DND-41 (cell line): Measurements from ENCODE around the gene PINLYP.

Experiments used
- ATAC-seq: fragments of 200-7000 bp; cut with Tn5 transposase; 3 replicates; pipeline ENCODE4 v1.9.1; 2021; ENCODE audit warnings: low read depth; ENCODE audit not compliant: insufficient read depth
- DNase-seq: peaks from one replicate; pipeline ENCODE4 v3.0.0-alpha.2; 2020
- H2AFZ ChIP-seq: 2 replicates; pipeline ENCODE4 v1.6.0; 2012; ENCODE audit warnings: low read depth, low read length
- H3K27ac ChIP-seq: 2 replicates; pipeline ENCODE4 v1.5.1; 2012; ENCODE audit warnings: low read length, inconsistent platforms
- H3K27me3 ChIP-seq: fragments of 200-600 bp; sonication (generic); 2 replicates; pipeline ENCODE4 v1.6.0; 2012; ENCODE audit warnings: low read length, mild to moderate bottlenecking, inconsistent platforms; ENCODE audit not compliant: insufficient read depth, poor library complexity
- H3K36me3 ChIP-seq: 2 replicates; pipeline ENCODE4 v1.5.1; 2012; ENCODE audit warnings: low read length, inconsistent platforms; ENCODE audit not compliant: insufficient read depth
- H3K4me1 ChIP-seq: 2 replicates; pipeline ENCODE4 v1.5.1; 2012; ENCODE audit warnings: mild to moderate bottlenecking, low read length; ENCODE audit not compliant: insufficient read depth
- H3K4me2 ChIP-seq: 2 replicates; pipeline ENCODE4 v1.6.0; 2012; ENCODE audit warnings: mild to moderate bottlenecking, moderate library complexity, low read length, inconsistent platforms; ENCODE audit not compliant: insufficient read depth
- H3K4me3 ChIP-seq, 2 experiments: fragments of 200-600 bp in 1 of 2; shearing (Covaris generic) in 1 of 2; 2 replicates each; pipeline ENCODE4 v1.5.1; 2012 to 2016; ENCODE audit warnings: inconsistent platforms in 2 of 2, low read length in 2 of 2, mild to moderate bottlenecking in 2 of 2, low read depth in 1 of 2, moderate library complexity in 1 of 2
- H3K79me2 ChIP-seq: 2 replicates; pipeline ENCODE4 v1.6.0; 2012; ENCODE audit warnings: low read length, inconsistent platforms; ENCODE audit not compliant: insufficient read depth
- H3K9ac ChIP-seq: 2 replicates; pipeline ENCODE4 v1.6.0; 2012; ENCODE audit warnings: low read depth, mild to moderate bottlenecking, inconsistent platforms, low read length, moderate library complexity
- H3K9me3 ChIP-seq: 2 replicates; pipeline ENCODE4 v1.5.1; 2012; ENCODE audit warnings: low read length, moderate library complexity, mild to moderate bottlenecking, inconsistent platforms; ENCODE audit not compliant: insufficient read depth, severe bottlenecking
- H4K20me1 ChIP-seq: 2 replicates; pipeline ENCODE4 v1.6.0; 2012; ENCODE audit warnings: low read length; ENCODE audit not compliant: insufficient read depth
- EZH2 ChIP-seq: IDR thresholded peaks from 3 replicates; pipeline ENCODE4 v1.6.1; 2012; ENCODE audit warnings: borderline replicate concordance, low read depth, mild to moderate bottlenecking, moderate library complexity, low read length, inconsistent platforms; ENCODE audit not compliant: severe bottlenecking
- TF ChIP-seq, protein P1 (sequence below): IDR thresholded peaks from 2 replicates; pipeline ENCODE4 v1.5.1; 2012; ENCODE audit warnings: borderline replicate concordance, low read length, moderate library complexity, mild to moderate bottlenecking; ENCODE audit not compliant: poor library complexity, severe bottlenecking; ENCODE audit errors: extremely low read depth

The PINLYP gene

DNA sequence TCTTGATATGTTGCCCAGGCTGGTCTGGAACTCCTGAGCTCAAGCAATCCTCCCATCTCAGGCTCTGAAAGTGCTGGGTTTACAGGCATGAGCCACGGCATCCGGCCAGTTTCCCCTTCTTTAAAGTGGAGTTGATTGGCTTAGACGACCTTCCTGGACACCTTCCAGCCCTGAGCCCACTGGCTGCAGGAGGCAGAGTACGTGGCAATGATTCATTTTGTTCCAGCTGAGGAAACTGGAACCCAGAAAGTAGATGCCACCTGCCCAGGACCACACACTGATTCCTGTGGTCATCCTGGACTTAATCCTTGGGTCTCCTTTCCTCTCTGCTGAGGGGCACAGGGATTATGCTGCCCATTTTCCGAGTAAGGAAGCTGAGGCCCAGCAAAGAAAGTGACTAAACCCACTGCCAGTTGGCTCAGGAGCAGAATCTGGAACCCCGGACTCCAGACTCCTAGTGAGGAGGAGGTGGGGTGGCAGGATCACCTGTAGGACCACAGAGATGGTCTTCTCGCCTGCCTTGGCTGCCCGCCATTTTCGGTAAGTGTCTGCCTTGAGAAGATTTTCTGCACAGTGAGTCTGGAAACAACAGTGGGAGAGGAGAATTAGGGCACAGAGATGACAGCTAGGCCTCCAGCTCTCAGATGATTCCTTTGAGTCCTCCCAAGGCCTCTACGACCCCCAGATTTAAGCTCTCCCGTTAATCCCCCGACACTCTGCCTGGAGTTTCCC is 1.0 kb upstream of the PINLYP start:
- H3K9me3 ChIP-seq = no peaks in the 10 kb centered on the region
- no peak for TF ChIP-seq EZH2
- TF ChIP-seq, protein P1, sequence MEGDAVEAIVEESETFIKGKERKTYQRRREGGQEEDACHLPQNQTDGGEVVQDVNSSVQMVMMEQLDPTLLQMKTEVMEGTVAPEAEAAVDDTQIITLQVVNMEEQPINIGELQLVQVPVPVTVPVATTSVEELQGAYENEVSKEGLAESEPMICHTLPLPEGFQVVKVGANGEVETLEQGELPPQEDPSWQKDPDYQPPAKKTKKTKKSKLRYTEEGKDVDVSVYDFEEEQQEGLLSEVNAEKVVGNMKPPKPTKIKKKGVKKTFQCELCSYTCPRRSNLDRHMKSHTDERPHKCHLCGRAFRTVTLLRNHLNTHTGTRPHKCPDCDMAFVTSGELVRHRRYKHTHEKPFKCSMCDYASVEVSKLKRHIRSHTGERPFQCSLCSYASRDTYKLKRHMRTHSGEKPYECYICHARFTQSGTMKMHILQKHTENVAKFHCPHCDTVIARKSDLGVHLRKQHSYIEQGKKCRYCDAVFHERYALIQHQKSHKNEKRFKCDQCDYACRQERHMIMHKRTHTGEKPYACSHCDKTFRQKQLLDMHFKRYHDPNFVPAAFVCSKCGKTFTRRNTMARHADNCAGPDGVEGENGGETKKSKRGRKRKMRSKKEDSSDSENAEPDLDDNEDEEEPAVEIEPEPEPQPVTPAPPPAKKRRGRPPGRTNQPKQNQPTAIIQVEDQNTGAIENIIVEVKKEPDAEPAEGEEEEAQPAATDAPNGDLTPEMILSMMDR = no peak

DNA sequence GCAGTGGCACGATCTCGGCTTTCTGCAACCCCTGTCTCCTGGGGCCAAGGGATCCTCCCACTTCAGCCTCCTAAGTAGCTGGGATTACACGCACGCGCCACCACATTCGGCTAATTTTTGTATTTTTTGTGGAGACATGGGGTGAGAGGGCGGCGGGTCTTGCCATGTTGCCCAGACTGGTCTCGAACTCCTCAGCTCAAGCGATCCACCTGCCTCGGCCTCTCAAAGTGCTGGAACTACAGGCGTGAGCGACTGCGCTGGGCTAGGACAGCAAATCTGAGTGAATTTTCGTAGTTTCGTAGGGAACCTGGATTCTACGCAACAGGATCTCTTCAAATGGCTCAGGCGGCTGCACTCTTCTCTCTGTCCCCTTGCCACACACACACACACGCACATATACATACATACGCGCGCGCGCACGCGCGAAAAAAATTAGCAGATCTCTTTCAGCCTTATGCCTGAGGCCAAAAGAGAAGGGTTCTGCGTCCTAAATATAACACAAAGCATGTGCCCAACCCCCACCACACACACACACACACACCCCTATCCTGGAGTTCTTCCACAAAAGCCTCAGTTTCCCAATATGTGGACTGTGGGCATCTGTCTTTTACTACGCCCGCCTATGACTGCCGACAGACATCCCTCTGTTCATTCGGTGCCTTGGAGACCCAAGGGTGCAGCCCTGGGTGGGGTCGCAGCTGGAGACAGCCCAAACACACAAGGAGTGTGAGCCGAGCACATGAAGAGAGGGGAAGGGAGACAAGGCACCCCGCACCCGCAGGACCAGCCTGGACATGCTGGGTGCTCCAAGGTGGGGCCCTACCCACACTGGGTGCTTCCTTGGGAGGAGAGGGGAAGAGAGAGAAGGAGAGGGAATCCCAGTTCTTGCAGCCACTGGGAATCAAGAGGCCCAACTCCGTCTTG is 616 bp downstream of the PINLYP start:
- H3K9me3 ChIP-seq = no peaks in the 10 kb centered on the region
- peak overlapping the region in 1 of 2 experiments; percentile 50; a peak in 2 of 4 replicates for H3K4me3 ChIP-seq
- ATAC-seq = 0 out of 3 replicates have a peak, but pooled peaks have one; percentile 6
- peak overlapping the region; percentile 55 for H2AFZ ChIP-seq
- H3K27ac ChIP-seq = peak overlapping the region; percentile 63
- no peaks in the 10 kb centered on the region for H4K20me1 ChIP-seq
- peak overlapping the region; percentile 45 for H3K9ac ChIP-seq
- H3K27me3 ChIP-seq = no peaks in the 10 kb centered on the region
- H3K4me1 ChIP-seq = peaks cover 45% of the 10 kb centered on the region
- H3K4me2 ChIP-seq = peak overlapping the region; percentile 90
- H3K79me2 ChIP-seq = peaks cover 40% of the 10 kb centered on the region
- TF ChIP-seq, protein P1 = no peak
- no peak for TF ChIP-seq EZH2
- DNase-seq = no peak
- peaks cover 8% of the 10 kb centered on the region for H3K36me3 ChIP-seq

More for the DNA sequence above, 1.0 kb upstream of the PINLYP start:
- Histone ChIP-seq H3K36me3 (peaks cover 8% of the 10 kb centered on the region), H3K27me3 (no peaks in the 10 kb centered on the region), H3K4me1 (peaks cover 31% of the 10 kb centered on the region), H3K4me2 (peak overlapping the region; percentile 90), H2AFZ (peak overlapping the region; percentile 81), H3K4me3 (peak overlapping the region; percentile 67 to 80; a peak in 3 of 4 replicates), H3K9ac (peak overlapping the region; percentile 76), H3K79me2 (peaks cover 48% of the 10 kb centered on the region), H3K27ac (peak overlapping the region; percentile 87), H4K20me1 (peaks cover 8% of the 10 kb centered on the region)
- DNase-seq = no peak
- no peak for ATAC-seq

DNA sequence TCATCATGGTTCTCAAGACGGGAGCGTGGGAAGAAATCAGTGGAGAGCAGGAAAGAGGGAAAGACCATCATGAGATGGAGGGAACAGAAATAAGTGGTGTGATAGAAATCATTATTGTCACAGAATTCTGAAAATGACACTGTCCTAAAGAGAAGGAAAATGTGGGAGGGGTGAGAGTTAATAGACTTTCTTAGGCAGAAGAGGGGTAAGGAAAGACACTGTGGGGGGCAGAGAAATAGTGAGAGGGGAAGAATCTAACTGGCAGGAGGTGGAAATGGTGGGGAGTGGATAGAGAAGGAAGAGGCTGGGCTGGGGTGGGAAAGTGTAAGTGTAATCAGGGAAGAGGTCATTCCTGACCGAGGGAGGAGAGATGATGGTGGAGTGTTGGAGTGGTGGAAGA is 3.2 kb downstream of the PINLYP start:
- no peak overlapping the region for H3K27ac ChIP-seq
- peaks cover 23% of the 10 kb centered on the region for H3K79me2 ChIP-seq
- no peaks in the 10 kb centered on the region for H3K27me3 ChIP-seq
- no peak overlapping the region for H3K4me3 ChIP-seq
- ATAC-seq (no peak), DNase-seq (no peak)
- peaks cover 50% of the 10 kb centered on the region for H3K4me1 ChIP-seq
- H3K9ac ChIP-seq = no peak overlapping the region
- H3K9me3 ChIP-seq = no peaks in the 10 kb centered on the region
- H3K4me2 ChIP-seq = no peak overlapping the region
- H2AFZ ChIP-seq = no peak overlapping the region
- H3K36me3 ChIP-seq = peaks cover 4% of the 10 kb centered on the region; the same call in 1 of the 2 replicates
- no peak for TF ChIP-seq EZH2
- TF ChIP-seq, protein P1 = no peak
- H4K20me1 ChIP-seq = no peaks in the 10 kb centered on the region
